ENCODE data around the gene ZCCHC9.

DNA sequence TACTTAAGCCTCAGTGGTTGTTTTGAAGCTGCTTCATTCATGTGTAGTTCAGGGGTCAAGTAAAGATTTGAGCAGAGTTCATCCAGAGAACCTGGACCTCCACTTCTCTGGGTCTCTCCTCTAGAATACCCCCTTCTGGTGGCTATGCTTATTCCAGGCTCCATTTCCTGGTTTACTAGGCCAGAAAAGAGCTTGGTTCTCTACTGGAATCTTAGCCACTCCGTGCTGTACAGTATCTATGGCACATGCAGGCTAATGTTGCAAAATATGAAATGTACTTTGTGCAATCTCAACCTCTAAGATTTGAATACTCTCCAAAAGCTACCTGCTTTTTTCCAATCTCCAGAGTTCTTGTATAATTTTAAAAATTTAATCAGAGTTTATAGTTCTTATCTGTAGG is 17.4 kb upstream of the ZCCHC9 start:
- TF ChIP-seq POLR2AphosphoS5 (IDR thresholded peaks at IDR 0.05; ENCODE audit: borderline replicate concordance, low read depth, low read length) = no peak
- TF ChIP-seq EZH2 (IDR thresholded peaks at IDR 0.05) = no peak

Data from SK-N-MC (cell line).